Effector memory CD8-positive, alpha-beta T cell (primary cell): ENCODE data around the gene GPR27.

Source experiments
- ATAC-seq: fragments of 150-1000 bp; cut with Tn5 transposase; replicated peaks from 2 replicates; pipeline ENCODE4 v1.10.0; 2021; ENCODE audit warnings: mild to moderate bottlenecking, moderate library complexity
- DNase-seq, 3 experiments: peaks; one replicate each; pipeline ENCODE4 v3.0.0; 2021
- H3K27ac Mint-ChIP-seq, 2 donors: one replicate each; pipeline ENCODE4 v1.8.0; 2022; ENCODE audit warnings: mild to moderate bottlenecking in 2 of 2, mixed read lengths in 2 of 2, moderate library complexity in 2 of 2
- H3K27me3 Mint-ChIP-seq, 2 donors: one replicate each; pipeline ENCODE4 v1.8.0; 2022; ENCODE audit warnings: mixed read lengths in 2 of 2
- H3K36me3 Mint-ChIP-seq: one replicate; pipeline ENCODE4 v1.8.0; 2022; ENCODE audit warnings: mild to moderate bottlenecking, moderate library complexity, mixed read lengths; ENCODE audit not compliant: insufficient read depth
- H3K4me1 Mint-ChIP-seq, 2 donors: one replicate each; pipeline ENCODE4 v1.8.0; 2022; ENCODE audit warnings: low read depth in 2 of 2, mixed read lengths in 2 of 2
- H3K4me3 Mint-ChIP-seq, 2 donors: one replicate each; pipeline ENCODE4 v1.8.0; 2022; ENCODE audit warnings: mild to moderate bottlenecking in 2 of 2, mixed read lengths in 2 of 2, moderate library complexity in 2 of 2
- H3K9me3 Mint-ChIP-seq, 2 donors: one replicate each; pipeline ENCODE4 v1.8.0; 2022; ENCODE audit warnings: mixed read lengths in 2 of 2

The GPR27 gene

DNA sequence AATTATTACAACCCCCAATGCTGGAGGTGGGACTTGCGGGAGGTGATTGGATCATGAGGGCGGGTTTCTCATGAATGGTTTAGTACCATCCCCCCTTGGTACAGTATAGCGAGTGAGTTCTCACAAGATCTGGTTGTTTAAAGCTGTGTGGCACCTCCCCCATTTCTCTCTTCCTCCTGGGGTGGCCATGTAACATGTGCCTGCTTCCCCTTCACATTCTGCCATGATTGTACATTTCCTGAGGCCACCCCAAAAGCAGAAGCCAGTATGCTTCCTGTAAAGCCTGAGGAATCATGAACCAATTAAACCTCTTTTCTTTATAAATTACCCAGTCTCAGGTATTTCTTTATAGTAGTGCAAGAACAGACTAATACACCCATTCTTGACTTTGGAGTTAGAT lies 51.5 kb downstream of the GPR27 start:
- H3K4me1 Mint-ChIP-seq = no peaks in the 10 kb centered on the region
- H3K4me3 Mint-ChIP-seq = no peak overlapping the region
- peaks cover 30 to 38% of the 10 kb centered on the region in 2 donors for H3K27me3 Mint-ChIP-seq
- no peaks in the 10 kb centered on the region for H3K36me3 Mint-ChIP-seq
- no peak overlapping the region for H3K27ac Mint-ChIP-seq
- no peak for ATAC-seq
- H3K9me3 Mint-ChIP-seq = no peaks in the 10 kb centered on the region
- no peak for DNase-seq

GRCh38 chr3:71805691-71806090 lies 52.0 kb downstream of the GPR27 start:
- DNase-seq (no peak), ATAC-seq (no peak)
- no peak overlapping the region for H3K4me3 Mint-ChIP-seq
- H3K36me3 Mint-ChIP-seq = no peaks in the 10 kb centered on the region
- no peaks in the 10 kb centered on the region for H3K4me1 Mint-ChIP-seq
- no peaks in the 10 kb centered on the region for H3K9me3 Mint-ChIP-seq
- H3K27ac Mint-ChIP-seq = no peak overlapping the region
- H3K27me3 Mint-ChIP-seq = peaks cover 27 to 38% of the 10 kb centered on the region in 2 donors
